Ishikawa (cell line): ENCODE results near the gene CASQ2.

Source experiments
- CEBPB ChIP-seq: IDR thresholded peaks from 2 replicates; pipeline ENCODE4 v1.6.1; 2012
- CREB1 ChIP-seq: IDR thresholded peaks from 2 replicates; pipeline ENCODE4 v1.6.1; 2012; ENCODE audit warnings: low read depth
- EGR1 ChIP-seq: IDR thresholded peaks from 2 replicates; pipeline ENCODE4 v1.6.1; 2012
- EP300 ChIP-seq: IDR thresholded peaks from 2 replicates; pipeline ENCODE4 v1.6.1; 2012; ENCODE audit warnings: borderline replicate concordance
- RAD21 ChIP-seq: IDR thresholded peaks from 2 replicates; pipeline ENCODE4 v1.6.1; 2012; ENCODE audit warnings: low read depth
- TAF1 ChIP-seq: IDR thresholded peaks from 2 replicates; pipeline ENCODE4 v1.6.1; 2012; ENCODE audit warnings: low read depth, mild to moderate bottlenecking
- TCF12 ChIP-seq: IDR thresholded peaks from 2 replicates; pipeline ENCODE4 v1.6.1; 2012; ENCODE audit warnings: low read depth
- TEAD4 ChIP-seq: IDR thresholded peaks from 2 replicates; pipeline ENCODE4 v1.6.1; 2012
- YY1 ChIP-seq: IDR thresholded peaks from 2 replicates; pipeline ENCODE4 v1.6.1; 2012; ENCODE audit warnings: low read depth
- TF ChIP-seq, protein P1 (sequence below): IDR thresholded peaks from 2 replicates; pipeline ENCODE4 v1.6.1; 2012; ENCODE audit warnings: low read depth, mild to moderate bottlenecking
- TF ChIP-seq, protein P2 (sequence below): IDR thresholded peaks from 2 replicates; pipeline ENCODE4 v1.6.1; 2012
- TF ChIP-seq, protein P3 (sequence below): IDR thresholded peaks from 2 replicates; pipeline ENCODE4 v1.6.1; 2012

GRCh38 chr1:115670476-115671175, 97.9 kb downstream of the CASQ2 start:
- TF ChIP-seq, protein P1, sequence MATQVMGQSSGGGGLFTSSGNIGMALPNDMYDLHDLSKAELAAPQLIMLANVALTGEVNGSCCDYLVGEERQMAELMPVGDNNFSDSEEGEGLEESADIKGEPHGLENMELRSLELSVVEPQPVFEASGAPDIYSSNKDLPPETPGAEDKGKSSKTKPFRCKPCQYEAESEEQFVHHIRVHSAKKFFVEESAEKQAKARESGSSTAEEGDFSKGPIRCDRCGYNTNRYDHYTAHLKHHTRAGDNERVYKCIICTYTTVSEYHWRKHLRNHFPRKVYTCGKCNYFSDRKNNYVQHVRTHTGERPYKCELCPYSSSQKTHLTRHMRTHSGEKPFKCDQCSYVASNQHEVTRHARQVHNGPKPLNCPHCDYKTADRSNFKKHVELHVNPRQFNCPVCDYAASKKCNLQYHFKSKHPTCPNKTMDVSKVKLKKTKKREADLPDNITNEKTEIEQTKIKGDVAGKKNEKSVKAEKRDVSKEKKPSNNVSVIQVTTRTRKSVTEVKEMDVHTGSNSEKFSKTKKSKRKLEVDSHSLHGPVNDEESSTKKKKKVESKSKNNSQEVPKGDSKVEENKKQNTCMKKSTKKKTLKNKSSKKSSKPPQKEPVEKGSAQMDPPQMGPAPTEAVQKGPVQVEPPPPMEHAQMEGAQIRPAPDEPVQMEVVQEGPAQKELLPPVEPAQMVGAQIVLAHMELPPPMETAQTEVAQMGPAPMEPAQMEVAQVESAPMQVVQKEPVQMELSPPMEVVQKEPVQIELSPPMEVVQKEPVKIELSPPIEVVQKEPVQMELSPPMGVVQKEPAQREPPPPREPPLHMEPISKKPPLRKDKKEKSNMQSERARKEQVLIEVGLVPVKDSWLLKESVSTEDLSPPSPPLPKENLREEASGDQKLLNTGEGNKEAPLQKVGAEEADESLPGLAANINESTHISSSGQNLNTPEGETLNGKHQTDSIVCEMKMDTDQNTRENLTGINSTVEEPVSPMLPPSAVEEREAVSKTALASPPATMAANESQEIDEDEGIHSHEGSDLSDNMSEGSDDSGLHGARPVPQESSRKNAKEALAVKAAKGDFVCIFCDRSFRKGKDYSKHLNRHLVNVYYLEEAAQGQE, result no peak
- TF ChIP-seq TAF1, result no peak
- no peak for TF ChIP-seq TCF12
- no peak for TF ChIP-seq EGR1
- TF ChIP-seq, protein P2, sequence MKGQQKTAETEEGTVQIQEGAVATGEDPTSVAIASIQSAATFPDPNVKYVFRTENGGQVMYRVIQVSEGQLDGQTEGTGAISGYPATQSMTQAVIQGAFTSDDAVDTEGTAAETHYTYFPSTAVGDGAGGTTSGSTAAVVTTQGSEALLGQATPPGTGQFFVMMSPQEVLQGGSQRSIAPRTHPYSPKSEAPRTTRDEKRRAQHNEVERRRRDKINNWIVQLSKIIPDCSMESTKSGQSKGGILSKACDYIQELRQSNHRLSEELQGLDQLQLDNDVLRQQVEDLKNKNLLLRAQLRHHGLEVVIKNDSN, result no peak
- TF ChIP-seq RAD21, result no peak
- TF ChIP-seq YY1, result no peak
- TF ChIP-seq, protein P3, sequence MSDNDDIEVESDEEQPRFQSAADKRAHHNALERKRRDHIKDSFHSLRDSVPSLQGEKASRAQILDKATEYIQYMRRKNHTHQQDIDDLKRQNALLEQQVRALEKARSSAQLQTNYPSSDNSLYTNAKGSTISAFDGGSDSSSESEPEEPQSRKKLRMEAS, result no peak
- no peak for TF ChIP-seq CREB1
- no peak for TF ChIP-seq EP300
- no peak for TF ChIP-seq TEAD4
- no peak for TF ChIP-seq CEBPB
